ENCODE measurements around the gene AMZ1. TPM values are rescaled to one million over a fixed set of nuclear protein-coding genes. Genes with fewer than 3 reads are reported as not detected.

Gene AMZ1
- total RNA-seq, 1 experiment from 2014 or later, result 0.74 TPM

DNA sequence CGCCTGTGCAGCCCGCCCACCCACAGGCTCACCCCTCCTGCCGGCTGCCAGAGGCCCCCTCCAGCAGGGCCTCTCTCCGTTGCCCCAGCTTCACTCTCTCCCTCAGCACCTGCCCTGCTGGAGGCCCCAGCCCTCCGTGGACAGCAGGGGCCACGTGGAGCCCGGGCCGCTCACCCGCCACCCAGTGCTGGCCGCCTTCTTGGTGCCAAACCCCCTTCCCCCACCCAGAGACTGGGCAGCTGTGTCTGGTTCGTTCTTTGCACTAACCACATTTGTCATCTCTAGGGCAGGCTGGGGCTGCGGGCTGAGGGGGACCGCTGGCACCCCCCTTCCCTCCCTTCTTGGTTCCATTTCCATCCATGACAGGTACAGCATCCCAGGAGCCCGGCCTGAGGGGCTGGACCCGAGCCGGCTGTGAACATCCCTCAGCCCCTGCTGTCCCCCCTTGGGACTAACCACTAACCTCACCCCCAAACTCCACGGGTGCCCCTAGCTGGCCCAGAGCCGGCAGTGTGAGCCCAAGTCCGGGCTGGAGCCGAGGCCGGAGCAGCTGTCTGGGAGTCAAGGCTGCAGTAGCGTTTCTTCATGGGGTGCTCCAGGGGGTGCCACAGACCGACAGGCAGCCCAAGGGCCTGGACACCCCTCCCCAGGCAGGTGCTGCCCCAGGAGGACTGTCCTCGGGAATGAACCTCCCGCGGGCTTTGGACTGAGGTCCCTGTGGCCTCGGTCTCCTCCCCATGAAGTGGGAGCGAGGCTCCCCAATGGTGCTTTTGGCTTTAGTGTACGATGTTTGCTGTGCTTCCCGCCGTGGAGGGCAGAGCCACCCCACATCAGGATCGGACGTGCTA, 25.5 kb upstream of the AMZ1 start:
- Histone ChIP-seq H3K9ac (ENCODE audit: extremely low read depth, insufficient read length, low read length) (no peak overlapping the region), H2BK120ac (ENCODE audit: low read depth, low read length, poor library complexity, severe bottlenecking) (no peak overlapping the region), H3K56ac (ENCODE audit: insufficient read length, low read depth, low read length) (no peak overlapping the region), H3K4me1 (ENCODE audit: insufficient read depth, low read length) (no peaks in the 10 kb centered on the region; the same call in 1 of the 2 replicates), H2BK20ac (ENCODE audit: low read depth, low read length, poor library complexity, severe bottlenecking) (no peak overlapping the region), H3K9me3 (ENCODE audit: control insufficient read depth, low read depth, low read length) (no peaks in the 10 kb centered on the region), H3K27ac (ENCODE audit: insufficient read length, low read depth, low read length) (no peak overlapping the region), H3K18ac (ENCODE audit: insufficient read length, low read depth, low read length) (no peak overlapping the region), H2BK12ac (ENCODE audit: insufficient read length, low read depth, low read length) (no peak overlapping the region), H4K8ac (replicated peaks; ENCODE audit: insufficient read length, low read depth, low read length) (no peak overlapping the region), H3K4ac (ENCODE audit: low read depth, low read length) (no peak overlapping the region), H2AFZ (ENCODE audit: low read length) (no peak overlapping the region), H3K23me2 (ENCODE audit: insufficient read length, low read depth, low read length, poor library complexity, severe bottlenecking) (no peaks in the 10 kb centered on the region), H2BK5ac (ENCODE audit: insufficient read length, low read length) (no peak overlapping the region), H4K20me1 (ENCODE audit: control insufficient read depth, insufficient read depth, insufficient read length) (no peaks in the 10 kb centered on the region), H3K27me3 (ENCODE audit: insufficient read depth, low read length) (no peaks in the 10 kb centered on the region), H3T11ph (ENCODE audit: low read length) (no peak overlapping the region), H4K5ac (ENCODE audit: insufficient read length, low read depth, low read length) (no peak overlapping the region), H3K14ac (ENCODE audit: insufficient read depth, low read length) (no peak overlapping the region), H3K23ac (ENCODE audit: insufficient read length, low read depth, low read length) (no peak overlapping the region), H2AK5ac (ENCODE audit: insufficient read length, low read length) (no peak overlapping the region), H3K4me2 (ENCODE audit: insufficient read depth, insufficient read length, low read length) (no peak overlapping the region), H3K79me1 (ENCODE audit: insufficient read depth, low read depth, low read length, poor library complexity, severe bottlenecking) (no peaks in the 10 kb centered on the region), H3K79me2 (ENCODE audit: insufficient read depth, low read length) (no peaks in the 10 kb centered on the region), H4K91ac (ENCODE audit: insufficient read length, low read depth, low read length) (no peak overlapping the region), H2BK15ac (ENCODE audit: low read depth, low read length) (no peak overlapping the region)
- Mint-ChIP-seq H3K4me1 (peaks cover 5 to 14% of the 10 kb centered on the region in 2 experiments; a peak in 2 of 4 replicates), H3K9me3 (peaks cover 2 to 5% of the 10 kb centered on the region in 2 experiments; a peak in 3 of 5 replicates), H3K36me3 (ENCODE audit: insufficient read depth in 1 of 3, low read depth in 3 of 3) (peaks cover 2 to 13% (median 12%) of the 10 kb centered on the region in 3 experiments; a peak in 5 of 7 replicates), H3K4me3 (no peak overlapping the region), H3K27ac (no peak overlapping the region; a peak in 1 of 7 replicates), H3K27me3 (ENCODE audit: low read depth) (peaks cover 13% of the 10 kb centered on the region)
- no CpG with 5 or more reads among the region's 33 CpGs for WGBS (ENCODE audit: extremely low coverage, insufficient read length, low lambda C conversion rate)
- no peak for DNase-seq
- TF ChIP-seq CTCF (conservative IDR thresholded peaks at IDR 0.05), result no peak

Measured in H9 (cell line).